GM20431 (cell line): ENCODE results near the gene ZNF521.

ENCODE experiments used
- in situ Hi-C: fragments of 300-500 bp; cut with MseI, MboI; formaldehyde crosslinking; loops from one replicate; pipeline ENCODE4 v1.15.0; 2020; ENCODE audit warnings: low sequenced_read_pairs; ENCODE audit not compliant: unreplicated experiment

Gene ZNF521

DNA sequence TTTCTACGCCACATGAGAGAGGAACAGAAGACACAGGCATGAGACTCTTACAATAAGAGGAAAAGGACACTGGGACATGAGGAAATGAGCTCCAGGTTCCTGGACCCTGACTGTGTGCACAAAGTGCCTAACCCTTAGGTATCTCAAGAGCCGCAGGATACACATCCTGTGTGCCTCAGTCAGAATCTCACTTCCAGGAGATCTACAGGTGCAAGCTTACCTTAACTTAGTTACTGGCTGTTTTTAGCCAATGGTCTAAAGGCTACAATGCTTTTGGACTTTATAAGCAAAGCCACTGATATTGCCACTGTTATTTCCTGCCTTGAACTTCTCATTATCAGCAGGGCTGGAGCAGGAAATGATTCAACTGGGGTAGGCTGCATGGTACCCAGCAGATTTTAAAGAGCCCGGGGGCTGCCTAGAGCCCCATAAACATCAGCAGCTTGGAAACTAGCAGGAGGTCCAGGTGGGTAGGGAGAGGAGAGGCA lies 254.4 kb downstream of the ZNF521 start:
- in situ Hi-C loops, result no loop called here

- in situ Hi-C loops, result no loop called here
Measured at GRCh38 chr18:25097057-25097456, 254.9 kb downstream of the ZNF521 start.

GRCh38 chr18:25093141-25093540 lies 258.8 kb downstream of the ZNF521 start:
- in situ Hi-C loops, result no loop called here

- in situ Hi-C loops, result no loop called here
Measured at GRCh38 chr18:25089470-25089869, 262.5 kb downstream of the ZNF521 start.

DNA sequence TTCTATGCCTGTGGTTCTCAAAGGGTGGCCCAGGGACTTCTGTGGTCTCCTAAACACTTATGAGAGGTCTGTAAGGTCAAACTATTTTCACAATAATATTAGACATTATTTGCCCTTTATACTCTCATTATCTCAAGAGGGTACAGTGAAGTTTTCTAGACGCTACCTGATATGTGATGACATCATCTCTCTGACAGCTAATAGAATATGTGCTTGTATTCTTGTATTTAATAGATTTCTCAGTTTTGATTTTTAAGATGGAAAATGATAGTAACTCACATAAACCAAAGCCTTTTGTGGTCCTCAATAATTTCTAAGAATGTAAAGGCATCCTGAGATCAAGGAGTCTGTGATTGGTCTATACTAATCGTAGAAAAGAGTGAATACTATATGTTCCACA lies 265.1 kb downstream of the ZNF521 start:
- in situ Hi-C loops, result no loop called here

DNA sequence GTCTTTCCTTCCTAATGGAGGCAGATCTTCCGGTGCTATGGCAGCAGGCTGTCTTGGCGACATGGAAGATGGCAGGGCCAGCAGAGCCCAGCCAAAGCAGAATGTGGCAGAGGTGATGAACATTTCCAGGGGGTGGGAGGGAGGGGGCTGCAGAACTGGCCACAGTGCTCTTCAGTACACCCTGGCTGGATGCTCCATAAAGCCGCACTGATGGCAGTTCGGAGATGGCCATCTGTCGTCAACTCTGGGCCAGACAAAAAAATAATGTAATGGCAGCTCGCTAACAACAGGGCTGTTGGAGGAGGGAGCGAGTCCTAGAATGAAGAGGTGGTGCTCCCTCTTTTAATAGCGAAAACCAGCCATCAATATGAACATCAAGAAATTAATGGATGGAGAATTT lies 271.0 kb downstream of the ZNF521 start:
- in situ Hi-C loops, result no loop called here

- in situ Hi-C loops, result no loop called here
Measured at GRCh38 chr18:25080211-25080610, 271.8 kb downstream of the ZNF521 start.

DNA sequence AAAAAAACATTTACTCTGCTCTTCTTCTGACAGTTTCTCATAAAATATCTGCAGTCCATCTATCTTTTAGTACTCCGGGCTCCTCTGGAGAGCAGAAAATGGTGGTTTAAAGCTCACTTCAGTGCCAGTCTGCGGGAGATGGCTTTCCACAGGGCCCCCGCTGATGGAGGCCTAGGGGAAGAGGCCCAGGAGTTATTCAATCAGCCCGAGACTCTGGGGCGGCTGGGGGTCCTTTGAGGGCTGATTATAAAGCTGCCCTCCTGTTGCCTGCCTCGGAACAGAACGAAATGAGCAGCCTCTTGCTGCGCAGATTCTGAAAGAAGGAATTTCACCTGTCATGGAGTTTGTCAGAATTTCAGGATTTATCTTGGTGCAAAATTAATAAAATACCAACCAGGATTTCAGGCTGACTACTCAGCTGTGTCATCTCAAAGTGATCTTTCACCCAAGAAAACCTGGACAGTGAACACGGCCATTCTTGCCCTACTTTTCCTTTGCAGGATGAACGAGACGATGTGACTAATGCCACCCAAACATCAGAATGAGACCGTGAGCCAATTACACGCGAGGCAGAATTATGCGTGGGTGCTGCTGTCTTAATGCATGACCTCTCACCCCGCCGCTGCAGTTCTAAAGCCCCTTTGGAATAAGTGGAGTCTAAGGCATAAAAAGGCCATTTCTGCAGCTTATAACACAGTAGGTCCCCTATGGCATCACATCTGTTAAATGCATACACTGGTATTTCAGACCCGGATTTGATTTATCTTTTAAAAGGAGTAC lies 273.8 kb downstream of the ZNF521 start:
- in situ Hi-C loops, result no loop called here

DNA sequence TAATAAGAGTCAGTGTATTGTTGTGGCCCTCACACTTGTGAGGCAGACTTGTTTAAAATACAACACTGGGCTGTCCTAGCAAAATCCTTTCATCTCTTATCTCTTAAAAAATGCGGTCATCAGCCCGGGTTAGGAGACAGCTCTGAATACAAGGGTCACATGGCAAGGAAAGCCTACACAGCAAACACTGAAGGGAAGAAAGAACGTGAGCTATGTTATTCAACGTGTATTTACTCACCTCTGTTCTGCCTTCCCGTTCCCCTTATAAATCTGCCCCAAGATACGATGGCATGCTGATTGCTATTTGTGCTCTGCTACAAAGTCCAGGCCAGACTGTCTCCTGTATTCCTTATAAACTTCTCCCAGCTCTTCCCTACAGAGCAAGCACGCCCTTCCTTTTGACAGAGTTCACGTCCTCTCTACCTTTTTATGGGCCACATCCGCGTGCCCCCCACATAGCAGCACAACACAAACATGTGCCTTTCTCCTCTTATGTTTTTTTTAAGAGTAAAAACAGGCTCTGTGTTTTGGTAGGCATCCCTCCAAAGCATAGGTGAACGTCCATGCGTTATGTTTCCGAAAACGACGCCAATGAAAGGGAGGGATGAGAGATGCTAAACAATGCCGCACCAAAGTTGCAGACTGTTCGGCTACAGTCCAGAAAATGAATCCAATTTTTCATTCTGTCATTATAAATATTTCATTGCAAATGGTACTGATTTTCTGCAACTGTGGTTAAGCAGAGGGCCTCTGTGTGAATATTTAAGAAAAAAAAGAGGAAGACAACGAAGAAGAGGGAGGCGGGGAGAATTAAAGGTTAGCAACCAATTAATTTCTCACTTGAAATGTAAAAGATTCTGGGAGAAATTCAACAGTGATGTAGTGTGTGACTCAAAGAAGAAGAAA lies 274.7 kb downstream of the ZNF521 start:
- in situ Hi-C loops, result no loop called here

DNA sequence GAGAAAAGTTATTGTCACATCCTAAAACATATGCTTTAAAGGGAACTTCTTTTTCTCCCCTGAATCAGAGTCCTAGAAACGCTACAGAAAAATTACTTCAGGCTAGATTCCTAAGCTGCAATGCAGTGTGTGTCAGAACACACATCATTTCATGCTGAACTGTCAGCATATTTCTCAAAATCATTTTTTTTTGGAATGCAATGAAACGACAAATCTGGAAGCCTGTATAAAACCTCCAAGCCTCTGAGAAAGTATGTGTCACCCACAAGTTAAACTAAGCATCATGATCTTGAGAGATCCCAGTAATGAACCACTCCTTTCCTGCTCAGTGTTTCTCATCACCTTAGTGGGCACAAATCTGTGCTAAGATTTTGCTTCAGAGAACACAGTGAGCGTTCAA lies 276.2 kb downstream of the ZNF521 start:
- in situ Hi-C loops, result no loop called here

DNA sequence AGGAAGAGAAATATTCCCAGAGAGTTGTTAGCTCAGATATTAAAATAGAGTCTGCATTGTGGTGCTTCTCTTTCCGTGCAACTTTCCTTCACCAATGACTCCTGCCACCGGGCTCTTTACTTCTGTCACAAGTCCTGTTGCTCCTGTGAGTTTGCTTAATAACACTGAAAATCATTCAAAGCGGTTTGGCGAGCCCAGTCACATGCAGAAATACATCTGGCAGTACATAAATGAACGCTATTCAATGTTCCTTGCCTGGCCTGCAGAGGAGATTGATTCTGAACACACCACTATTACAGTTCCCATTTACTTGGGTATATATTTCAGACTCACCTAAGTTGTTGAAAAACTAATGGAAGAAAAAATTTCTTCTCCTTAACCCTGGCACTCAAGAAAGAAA lies 276.6 kb downstream of the ZNF521 start:
- in situ Hi-C loops, result no loop called here

DNA sequence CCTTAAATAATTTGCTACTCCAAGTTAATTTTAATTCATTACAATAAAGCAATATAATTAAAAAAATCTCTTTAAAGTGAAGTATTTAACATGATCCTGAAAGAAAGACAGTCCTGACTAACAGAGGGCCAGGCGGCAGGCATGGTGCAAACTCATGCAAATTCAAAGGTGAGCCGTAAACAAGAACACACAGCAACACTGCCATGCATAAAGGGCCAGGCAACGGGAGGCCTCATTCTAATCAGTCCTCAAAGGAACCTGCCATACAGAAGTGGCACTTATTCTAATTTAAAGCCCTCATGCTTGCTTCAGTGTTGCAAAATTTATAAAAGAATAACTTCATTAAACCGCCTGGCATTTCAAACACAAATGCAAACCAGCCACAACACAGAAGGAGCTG lies 277.0 kb downstream of the ZNF521 start:
- in situ Hi-C loops, result no loop called here

DNA sequence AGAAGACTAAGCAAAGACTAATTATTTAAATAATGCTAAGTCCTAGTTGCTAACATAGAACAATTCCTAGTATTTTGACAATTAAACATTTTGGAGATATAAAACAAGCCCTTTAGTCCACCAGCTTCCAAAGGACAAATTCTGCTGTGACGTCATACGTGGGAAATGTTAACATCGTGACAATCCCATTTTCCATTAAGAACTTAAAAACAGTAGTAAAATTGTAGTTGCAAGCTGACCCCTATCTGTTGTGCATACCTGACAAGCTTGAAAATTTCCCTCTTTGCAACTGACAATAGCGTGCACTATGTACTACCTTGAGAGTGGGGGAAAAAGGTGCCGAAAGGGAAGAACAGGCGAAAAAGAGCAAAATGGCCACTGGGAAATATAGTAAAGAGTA lies 279.8 kb downstream of the ZNF521 start:
- in situ Hi-C loops, result no loop called here

DNA sequence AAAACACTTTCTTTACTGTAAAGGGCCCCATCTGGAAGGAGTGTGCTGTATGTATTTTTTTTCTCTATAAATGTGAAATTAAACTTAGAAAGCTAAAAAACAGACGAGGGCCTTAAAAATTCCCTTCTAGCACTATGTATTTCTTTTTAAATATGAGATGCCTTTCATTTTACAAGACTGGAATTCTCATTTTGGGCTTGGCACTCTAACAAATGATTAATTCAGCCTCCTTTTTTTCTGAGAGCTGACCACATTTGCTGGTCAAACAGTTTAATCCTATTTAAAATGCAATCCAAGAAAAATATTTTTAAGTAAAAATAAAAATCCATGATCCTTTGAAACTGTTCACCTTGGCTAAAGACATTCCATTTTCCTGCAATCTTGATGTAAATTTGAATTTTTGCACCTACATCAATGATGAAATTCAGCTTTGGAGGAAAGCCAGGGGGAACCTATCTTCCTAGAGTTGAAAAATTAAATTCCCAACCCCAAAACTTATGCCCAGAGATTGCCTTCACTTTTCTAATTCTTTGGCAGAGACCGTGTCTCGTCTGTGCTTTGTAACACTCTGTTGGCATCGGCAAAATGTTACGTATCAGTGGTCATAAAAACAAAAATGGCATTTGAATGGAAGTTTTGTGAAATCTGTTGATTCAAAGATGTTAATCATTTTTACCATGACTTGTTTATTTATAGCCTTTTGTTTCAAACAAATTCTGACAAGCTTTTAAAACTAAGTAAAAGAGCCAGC lies 284.5 kb downstream of the ZNF521 start:
- in situ Hi-C loops, result no loop called here

GRCh38 chr18:25066516-25066915 lies 285.4 kb downstream of the ZNF521 start:
- in situ Hi-C loops, result no loop called here

DNA sequence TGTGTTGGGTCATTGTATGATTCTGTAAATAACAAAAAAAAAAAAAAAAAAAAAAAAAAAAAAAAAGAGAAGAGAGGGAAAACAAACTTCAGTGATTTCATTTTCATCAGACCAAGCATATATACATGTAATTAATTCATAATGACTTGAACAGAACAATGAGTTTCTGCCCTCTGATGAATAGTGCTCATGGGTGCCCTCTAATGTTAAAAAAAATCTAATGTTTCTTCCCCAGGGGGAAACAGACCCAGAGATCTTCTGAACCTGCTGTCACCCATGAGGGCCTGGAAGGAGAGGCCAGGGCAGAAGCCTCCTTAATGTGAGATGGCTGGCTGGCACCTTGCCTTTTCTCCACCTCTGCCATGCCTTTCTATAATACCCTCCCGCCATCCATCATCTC lies 289.2 kb downstream of the ZNF521 start:
- in situ Hi-C loops, result no loop called here

DNA sequence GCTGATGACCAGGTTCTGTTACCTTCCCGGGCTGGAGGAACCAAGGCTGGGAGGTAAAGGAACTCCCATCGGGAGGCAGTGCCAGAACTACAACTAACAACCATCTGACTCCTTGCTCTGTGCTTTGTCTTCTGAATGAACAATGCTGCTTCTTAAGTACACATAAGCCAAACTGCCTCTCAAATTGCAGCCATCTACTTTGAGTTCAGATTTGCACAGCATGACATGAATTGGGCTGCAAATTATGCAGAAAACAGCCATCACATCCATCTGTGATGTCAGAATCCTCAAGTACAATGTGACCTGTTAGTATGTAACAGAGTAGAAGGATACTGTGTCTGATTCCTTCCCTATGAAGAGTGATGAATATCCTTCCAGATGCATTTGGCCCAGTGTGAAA lies 290.6 kb downstream of the ZNF521 start:
- in situ Hi-C loops, result no loop called here

DNA sequence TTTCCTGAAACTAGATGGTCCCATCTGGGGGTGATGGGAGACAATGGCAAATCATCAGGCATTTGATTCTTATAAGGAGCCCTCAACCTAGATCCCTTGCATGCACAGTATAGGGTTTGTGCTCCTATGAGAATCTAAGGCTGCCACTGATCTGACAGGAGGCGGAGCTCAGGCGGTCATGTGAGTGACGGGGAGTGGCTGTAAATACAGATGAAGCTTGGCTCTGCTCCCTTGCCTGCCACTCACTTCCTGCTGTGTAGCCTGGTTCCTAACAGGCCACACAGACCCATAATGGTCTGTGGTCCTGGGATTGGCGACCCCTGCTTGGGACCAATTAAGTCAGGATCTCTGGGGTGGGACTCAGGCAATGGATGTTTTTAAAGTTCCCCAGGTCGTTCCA lies 293.4 kb downstream of the ZNF521 start:
- in situ Hi-C loops, result no loop called here

DNA sequence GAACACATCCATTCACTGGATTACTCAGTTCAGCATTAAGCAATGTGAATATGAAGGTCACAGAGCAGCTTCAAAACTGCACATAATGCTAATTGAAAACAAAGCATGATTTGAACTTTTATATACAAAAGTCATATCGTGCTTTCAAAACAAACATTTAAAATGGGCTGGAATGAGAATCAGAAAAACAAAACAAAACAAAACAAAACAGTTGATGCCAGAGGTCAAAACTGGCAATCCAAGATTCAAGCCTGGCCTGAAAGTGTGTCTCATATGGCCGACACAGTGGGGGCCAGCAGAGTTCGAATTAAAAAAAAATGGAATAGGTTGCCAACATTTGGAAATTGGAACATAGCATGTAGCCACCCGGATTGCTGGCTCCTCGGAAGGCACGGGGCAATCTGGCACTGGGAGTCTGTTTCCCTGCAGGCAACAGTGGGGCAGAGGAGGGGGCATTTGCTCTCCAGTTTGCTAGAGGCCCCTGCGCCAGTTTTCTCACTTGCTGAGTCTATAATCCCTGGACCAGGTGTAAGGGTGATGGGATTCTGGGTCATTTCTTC lies 294.4 kb downstream of the ZNF521 start:
- in situ Hi-C loops, result no loop called here

- in situ Hi-C loops, result no loop called here
Measured at GRCh38 chr18:25056429-25056828, 295.5 kb downstream of the ZNF521 start.
